ENCODE results near the gene RAB44.
A peak's percentile ranks its signal among the peaks of the same experiment; 100 is the strongest.
"Not testable (repeated sequence)": the region's sequence is repeated elsewhere in the genome, so short reads cannot be mapped to it uniquely, and the experiment has no call there.

RAB44 gene

DNA sequence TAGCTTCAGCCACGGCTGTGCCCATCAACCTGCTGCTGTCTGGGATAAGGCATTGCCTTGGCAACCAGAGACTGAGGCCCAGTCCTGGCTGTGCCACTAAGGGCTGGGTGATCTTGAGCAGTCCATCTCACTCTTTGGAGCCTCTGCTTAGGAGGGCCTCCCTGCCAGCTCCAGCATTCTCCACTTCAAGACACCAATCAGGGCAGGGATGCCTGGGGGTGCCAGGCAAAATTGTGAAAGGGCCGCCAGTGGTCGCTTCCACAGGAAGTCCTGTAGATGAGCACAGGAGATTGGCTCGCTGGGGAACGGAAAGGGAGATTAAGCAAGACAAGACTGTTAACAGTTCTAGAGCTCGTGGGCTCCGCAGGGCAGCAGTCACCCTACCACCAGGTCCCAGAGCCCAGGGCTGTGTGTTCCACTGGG, at the start of gene RAB44:
Gene RAB44 (plus strand): TSS at position 346 of the 423 bp plus-strand sequence. CDS start 6,410 bp downstream, outside the sequence.
- no peak for DNase-seq

DNA sequence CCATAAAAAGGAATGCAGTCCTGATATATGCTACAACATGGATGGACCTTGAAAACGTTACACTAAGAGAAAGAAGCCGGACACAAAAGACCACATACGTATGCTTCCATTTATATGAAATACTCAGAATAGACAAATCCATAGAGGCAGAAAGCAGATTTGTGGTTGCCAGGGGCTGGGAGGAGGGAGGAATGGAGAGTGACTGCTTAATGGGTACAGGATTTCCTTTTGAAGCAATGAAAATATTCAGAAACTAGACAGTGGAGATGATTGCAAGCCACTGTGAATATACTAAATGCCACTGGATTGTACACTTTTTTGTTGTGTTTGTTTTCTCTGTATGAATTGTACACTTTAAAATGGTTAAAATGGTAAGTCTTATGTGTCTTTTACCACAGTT, 48.5 kb upstream of the RAB44 start:
- DNase-seq: no peak

- no peak for DNase-seq
These were observed 47.7 kb upstream of the RAB44 start for GRCh38 chr6:36649701-36650484.

DNA sequence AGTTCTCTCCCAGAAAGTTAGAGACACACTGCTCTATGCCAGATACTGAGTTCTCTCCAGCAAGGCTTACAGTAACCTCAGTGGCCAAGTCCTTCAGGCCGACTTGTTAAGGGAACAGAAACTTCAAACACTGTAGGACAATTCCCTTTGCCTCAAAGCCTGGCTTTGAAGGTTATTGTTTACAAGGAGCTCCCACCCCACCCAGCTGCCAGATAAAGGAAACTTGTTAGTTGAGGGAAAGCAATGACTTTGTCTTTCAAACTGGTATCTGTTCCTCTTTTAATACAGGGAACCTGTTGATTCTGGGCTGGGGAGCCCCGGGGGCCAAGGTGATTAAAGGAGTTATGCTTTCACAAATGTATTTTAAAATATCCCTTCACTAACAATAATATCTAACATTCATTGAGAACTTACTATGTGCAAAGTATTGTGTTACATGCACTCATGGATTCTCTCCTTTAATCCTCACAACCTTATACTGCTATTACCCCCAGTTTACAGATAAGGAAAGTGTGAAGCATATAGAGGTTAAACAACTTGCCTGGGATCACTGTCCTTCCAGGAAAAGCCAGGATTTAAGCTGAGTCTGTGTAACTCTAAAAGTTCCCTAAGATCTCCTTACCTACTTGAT, 46.7 kb upstream of the RAB44 start:
- no peak for DNase-seq

GRCh38 chr6:36651659-36652379, 45.8 kb upstream of the RAB44 start:
- no peak for DNase-seq

GRCh38 chr6:36654469-36654868, 43.2 kb upstream of the RAB44 start:
- DNase-seq: not testable (repeated sequence)

DNA sequence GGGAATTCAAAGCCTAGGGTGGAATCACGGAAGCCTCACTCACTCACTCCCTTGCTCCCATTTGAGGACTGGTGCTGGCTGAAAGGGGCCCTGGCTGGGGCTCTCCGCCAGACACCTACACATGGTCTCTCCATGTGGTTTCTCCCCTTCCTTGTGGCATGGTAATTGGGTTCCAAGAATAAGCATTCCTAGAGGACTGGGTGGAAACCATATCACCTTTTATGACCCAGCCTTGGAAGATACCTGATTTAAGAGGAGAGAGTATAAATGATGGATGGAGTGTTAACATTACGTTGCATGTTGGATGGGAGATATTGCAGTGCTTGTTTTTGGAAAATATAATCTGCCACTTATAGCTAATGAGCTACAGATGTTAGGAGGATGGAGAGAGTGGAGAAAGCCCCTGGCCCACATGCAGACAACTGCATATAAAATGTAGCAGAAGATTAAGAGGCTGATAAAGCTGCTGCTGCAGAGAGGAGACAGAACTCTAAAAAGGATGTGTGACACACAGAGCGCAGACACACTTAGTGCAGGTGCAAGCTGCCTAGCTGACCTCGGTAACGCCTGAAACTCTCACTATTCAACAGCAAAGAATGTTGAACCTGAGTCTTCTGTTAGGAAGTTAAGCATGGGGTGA, 42.4 kb upstream of the RAB44 start:
- DNase-seq: no peak

DNA sequence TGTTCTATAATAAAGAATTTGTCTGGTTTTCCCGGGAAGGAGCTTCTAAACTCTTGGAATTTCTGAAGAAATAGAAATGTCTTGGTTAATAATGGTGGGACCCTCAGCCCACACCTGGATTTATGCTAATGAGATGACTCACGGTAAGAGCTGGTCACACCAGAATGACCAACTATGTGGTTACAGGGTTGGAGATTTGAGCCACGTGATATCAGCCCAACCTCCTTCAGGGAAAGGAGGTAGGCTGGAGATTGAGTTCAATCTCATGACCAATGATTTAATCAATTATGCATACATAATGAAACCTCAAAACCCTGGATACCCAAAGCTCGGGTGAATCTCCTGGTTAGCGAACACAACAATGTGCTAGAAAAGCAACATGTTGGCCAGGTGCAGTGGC, 41.2 kb upstream of the RAB44 start:
- DNase-seq: no peak

- DNase-seq: no peak
These were observed 40.4 kb upstream of the RAB44 start for GRCh38 chr6:36657271-36657670.

DNA sequence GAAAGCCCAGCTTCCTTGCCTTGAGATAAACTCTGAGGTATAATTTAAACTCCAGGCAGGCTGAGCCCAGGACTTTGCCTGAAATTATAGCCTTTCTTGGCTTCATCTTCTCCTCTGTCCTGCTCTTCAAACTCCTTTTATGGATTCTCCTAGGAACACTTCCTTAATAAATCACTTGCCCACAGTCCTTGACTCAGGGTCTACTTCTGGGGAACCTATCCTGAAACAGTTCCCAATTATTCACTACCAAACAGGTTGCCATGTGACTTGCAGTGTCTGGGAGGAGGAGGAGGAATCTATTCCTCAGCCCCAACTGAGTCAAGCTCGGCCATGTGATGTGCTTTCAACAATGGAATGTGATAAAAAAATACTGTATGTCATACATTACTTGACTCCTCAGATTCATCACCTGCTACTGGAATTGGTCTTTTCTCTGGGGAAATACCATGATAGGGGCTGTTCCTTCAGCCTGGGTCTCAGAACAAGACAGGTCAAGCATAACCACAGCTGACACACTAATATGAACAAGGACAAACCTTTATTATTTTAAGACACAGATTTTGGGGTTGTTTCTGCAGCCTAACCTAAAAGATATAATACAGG, 39.6 kb upstream of the RAB44 start:
- DNase-seq: no peak

- no peak for DNase-seq
These were observed 38.4 kb upstream of the RAB44 start for GRCh38 chr6:36659271-36659670.

- DNase-seq: peak; percentile 51
These were observed 36.7 kb upstream of the RAB44 start for GRCh38 chr6:36660771-36661471.

DNA sequence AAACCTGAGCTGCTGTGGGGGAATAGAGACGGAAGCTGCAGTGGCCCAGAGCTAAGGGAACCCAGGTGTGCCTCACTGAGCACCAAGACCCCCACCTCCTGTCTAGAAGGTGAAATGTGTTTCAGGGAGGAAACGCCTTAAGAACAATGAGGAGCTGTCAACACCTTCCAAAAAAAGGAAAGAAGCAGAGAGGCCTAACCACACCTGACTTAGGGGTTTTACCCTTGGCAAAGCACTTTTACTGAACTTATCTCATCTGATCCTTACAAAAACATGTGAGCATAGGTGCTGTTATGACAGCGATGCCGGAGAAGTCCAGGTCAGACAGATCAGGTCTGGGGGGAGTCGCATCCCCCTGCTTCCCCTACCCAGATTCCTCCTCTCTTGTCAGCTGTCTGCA, 35.2 kb upstream of the RAB44 start:
- no peak for DNase-seq

DNA sequence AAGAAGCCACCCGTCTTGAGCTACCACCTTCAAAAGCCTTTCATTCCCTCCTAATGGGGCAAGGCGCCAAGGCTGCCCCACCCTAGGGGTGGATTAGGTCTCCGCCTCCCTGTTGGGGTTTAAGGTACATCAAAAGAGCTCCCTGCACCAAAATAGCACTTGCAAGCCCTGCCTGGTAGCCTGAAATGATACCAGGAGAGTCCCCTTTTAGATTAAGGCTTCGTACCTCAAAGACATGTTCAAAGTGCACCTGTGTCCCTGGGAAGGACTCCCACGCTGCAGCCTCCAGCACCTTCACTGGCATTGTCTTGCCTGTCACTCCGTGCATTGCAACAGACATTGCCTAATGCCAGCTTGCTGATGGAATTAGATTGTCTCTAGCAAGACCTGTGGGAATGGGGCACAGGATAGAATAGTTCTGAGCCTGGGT, 34.8 kb upstream of the RAB44 start:
- no peak for DNase-seq

DNA sequence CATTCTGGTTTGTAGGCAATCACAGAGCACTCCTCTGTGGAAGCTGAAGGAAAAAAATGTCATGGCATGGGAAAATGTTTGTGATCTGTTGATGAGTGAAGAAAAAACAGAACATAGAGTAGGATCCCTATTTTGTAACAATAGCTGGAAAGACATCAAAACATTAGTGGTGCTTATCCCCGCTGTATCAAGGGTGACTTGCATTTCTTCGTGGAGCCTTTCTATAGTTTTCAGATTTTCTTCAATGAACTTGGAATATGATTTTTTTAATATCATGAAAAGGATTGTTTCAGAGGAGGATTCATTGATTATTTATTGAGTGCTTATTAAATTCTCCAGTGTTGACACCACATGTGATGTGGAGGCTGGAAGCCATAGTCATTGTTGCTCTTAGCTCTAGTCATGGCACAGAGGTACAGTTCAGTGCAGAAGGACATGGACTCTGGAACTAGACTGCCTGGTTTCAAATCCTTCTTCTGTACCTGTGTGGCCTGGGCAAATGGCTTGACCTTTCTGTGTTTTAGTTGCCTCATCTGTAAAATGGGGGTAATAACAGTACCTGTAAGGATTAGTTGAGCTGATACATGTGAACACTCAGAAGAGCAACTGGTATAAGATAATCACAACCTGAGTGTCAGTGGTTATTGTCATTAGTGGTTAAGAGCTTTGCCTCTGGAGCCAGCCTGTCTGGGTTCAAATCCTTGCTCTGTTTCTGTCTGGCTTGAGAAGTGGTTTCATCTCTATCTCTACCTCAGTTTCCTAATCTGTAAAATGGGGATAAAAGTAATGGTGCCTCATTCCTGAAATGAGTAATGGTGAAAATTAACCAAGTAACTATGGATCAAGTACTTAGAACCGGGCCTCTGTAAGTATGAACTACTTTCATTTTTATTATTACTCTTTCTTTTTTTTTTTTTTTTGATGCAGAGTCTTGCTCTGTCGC, 33.9 kb upstream of the RAB44 start:
- no peak for DNase-seq

DNA sequence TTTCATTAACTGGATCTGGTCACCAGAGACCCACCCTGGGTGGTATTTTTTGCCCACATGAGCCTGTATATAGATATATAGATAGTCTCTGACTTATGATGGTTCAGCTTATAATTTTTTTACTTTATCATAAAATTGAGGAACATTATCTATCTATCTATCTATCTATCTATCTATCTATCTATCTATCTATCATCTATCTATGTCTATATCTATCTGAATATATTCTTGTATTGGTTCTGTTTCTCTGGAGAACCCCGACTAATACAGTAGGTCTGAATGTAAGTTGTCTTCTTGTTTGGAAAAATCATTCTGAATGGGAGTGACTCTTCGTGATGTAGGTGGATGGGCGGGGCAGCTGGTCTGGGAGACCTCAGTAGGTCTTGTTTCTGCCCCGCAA, 32.4 kb upstream of the RAB44 start:
- no peak for DNase-seq

DNA sequence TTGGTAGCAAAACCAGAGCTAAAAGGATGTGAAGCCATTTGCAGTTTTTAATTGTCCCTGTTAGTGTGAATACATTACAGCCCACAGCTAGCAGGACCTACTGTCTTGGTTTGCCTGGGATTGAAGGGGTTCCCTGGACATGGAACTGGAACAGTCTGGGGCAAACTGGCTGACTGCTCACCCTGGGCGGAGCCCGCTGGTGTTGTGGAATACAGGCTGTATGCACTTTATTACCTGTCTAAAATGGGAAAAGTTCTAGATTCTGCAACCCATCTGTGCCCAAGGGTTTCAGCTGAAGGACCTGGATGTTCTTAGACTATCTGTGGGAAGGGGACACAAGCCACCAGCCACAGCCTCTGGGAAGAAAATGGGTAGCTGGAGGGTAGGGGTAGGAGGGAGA, 31.3 kb upstream of the RAB44 start:
- no peak for DNase-seq

GRCh38 chr6:36666826-36667591, 30.6 kb upstream of the RAB44 start:
- peak; percentile 82 for DNase-seq

- no peak for DNase-seq
These were observed 29.0 kb upstream of the RAB44 start for GRCh38 chr6:36668591-36668990.

GRCh38 chr6:36669002-36669401, 28.6 kb upstream of the RAB44 start:
- DNase-seq: no peak
